Mammary epithelial cell (primary cell): ENCODE data around the gene OLFM4.

Experiments
- EZH2 ChIP-seq: IDR thresholded peaks from 2 replicates; pipeline ENCODE4 v1.6.1; 2012; ENCODE audit warnings: low read length, inconsistent platforms, borderline replicate concordance
- TF ChIP-seq, protein P1 (sequence below), 2 donors: IDR thresholded peaks in 1 of 2; conservative IDR thresholded peaks in 1 of 2; 2 replicates each; pipeline ENCODE4 v1.5.1; 2011 to 2012; ENCODE audit warnings: inconsistent platforms in 2 of 2, low read length in 2 of 2, mild to moderate bottlenecking in 2 of 2, control low read depth in 1 of 2, low read depth in 1 of 2; ENCODE audit not compliant: insufficient read depth in 1 of 2; ENCODE audit errors: extremely low read depth in 1 of 2

DNA sequence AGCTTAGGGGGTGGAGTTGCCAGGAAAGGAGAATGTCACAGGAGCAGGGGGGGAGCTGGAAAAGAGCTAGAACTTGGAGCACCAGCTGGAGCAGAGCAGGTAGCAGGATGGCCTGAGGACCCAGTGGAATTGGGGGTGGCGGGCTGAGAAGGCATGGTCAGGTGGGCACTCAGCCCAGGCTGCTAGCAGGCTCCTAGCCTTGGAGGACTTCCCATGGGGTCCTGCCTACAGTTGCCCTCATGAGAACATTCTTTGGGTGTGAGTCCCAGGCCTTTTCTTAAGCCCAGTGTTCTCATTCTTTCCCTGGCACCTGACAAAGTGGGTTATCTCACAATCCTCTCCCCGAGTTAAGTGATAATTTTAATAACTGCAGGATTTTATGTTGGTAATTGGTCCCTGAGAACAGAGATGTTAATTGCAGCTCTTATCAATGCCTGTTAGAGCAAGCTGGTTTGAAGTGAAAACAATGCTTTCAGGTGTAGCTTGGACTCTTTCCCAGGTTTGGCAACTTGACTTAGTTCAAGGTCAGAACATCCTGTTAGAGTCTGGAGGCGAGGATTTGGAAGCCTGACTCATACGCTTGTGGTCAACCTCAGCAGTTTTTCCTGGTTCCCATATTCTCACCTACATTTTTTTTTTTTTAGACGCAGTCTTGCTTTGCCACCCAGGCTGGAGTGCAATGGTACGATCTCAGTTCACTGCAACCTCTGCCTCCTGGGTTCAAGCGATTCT, 18.1 kb upstream of the OLFM4 start:
- TF ChIP-seq, protein P1, sequence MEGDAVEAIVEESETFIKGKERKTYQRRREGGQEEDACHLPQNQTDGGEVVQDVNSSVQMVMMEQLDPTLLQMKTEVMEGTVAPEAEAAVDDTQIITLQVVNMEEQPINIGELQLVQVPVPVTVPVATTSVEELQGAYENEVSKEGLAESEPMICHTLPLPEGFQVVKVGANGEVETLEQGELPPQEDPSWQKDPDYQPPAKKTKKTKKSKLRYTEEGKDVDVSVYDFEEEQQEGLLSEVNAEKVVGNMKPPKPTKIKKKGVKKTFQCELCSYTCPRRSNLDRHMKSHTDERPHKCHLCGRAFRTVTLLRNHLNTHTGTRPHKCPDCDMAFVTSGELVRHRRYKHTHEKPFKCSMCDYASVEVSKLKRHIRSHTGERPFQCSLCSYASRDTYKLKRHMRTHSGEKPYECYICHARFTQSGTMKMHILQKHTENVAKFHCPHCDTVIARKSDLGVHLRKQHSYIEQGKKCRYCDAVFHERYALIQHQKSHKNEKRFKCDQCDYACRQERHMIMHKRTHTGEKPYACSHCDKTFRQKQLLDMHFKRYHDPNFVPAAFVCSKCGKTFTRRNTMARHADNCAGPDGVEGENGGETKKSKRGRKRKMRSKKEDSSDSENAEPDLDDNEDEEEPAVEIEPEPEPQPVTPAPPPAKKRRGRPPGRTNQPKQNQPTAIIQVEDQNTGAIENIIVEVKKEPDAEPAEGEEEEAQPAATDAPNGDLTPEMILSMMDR (conservative IDR thresholded peaks at IDR 0.05 in 1 of 2, IDR thresholded peaks at IDR 0.05 in 1 of 2; ENCODE audit: extremely low read depth in 1 of 2, insufficient read depth in 1 of 2, low read depth in 1 of 2, low read length in 2 of 2) = no peak
- no peak for TF ChIP-seq EZH2
